GM21737 (cell line): Measurements from ENCODE around the gene MADD.

Experiments used
- ATAC-seq: cut with Tn5 transposase; IDR thresholded peaks from one replicate; pipeline ENCODE4 v1.9.1; 2021; ENCODE audit warnings: mild to moderate bottlenecking, moderate library complexity; ENCODE audit not compliant: unreplicated experiment

The MADD gene

GRCh38 chr11:47378010-47378835 is 108.3 kb downstream of the MADD start, which contains the start of gene SPI1:
SPI1 (minus strand) TSS chr11:47378547; CDS start chr11:47378353, 194 bp downstream.
- ATAC-seq: peak; percentile 81

- no peak for ATAC-seq
Measured at GRCh38 chr11:47378836-47379170, 108.9 kb downstream of the MADD start.

GRCh38 chr11:47379317-47379716 is 109.4 kb downstream of the MADD start:
- no peak for ATAC-seq
